ENCODE results near the gene MYO1F.
"Not testable (repeated sequence)": the region's sequence is repeated elsewhere in the genome, so short reads cannot be mapped to it uniquely, and the experiment has no call there.

The MYO1F gene

DNA sequence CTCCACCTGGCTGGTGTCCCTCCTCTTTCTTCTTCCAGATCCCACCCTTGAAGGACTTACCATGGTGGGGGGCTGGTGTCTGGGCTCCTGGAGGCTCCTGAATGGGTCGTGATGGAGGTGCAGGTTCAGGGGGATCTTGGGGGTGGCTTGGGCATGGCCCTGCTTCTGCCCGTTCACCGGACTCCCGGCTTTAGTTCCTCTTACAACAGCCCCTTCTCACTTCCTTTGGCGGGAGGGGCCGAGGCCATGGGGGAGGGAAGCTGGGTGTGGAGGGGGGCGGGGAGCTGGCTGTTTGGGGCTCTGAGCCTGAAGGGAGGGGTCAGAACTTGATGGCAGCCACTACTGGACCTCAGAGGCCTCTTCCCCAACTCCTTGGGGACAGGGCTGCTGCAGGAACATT, at the start of gene MYO1F:
MYO1F (minus strand) TSS at position 196 of the 400 bp plus-strand sequence; CDS start at position 63, 133 bp downstream.
- no peak for DNase-seq

GRCh38 chr19:8626842-8627241, 49.6 kb upstream of the MYO1F start:
- no peak for DNase-seq

- not testable (repeated sequence) for DNase-seq
Measured at GRCh38 chr19:8622886-8623285, 45.6 kb upstream of the MYO1F start.

- DNase-seq, result no peak
Measured at GRCh38 chr19:8618751-8619150, 41.5 kb upstream of the MYO1F start.

- DNase-seq, result no peak
Measured at GRCh38 chr19:8617984-8618383, 40.7 kb upstream of the MYO1F start.

GRCh38 chr19:8617325-8617724, 40.1 kb upstream of the MYO1F start:
- DNase-seq, result not testable (repeated sequence)

DNA sequence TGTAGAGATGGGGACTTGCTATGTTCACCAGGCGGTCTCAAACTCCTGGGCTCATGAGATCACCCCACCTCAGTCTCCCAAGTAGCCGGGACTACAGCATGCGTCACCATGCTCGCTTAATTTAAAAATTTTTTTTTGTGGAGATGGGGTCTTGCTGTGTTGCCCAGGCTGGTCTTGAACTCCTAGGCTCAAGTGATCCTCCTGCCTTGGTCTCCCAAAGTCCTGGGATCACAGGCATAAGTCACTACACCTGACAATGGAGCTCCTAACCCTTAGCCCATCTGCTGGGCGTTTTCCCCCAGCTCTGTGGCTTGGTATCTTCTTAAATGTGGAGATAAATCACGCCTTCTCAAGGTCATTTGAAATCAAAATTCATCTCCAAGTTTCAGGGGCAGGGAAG, 39.6 kb upstream of the MYO1F start:
- no peak for DNase-seq

GRCh38 chr19:8615813-8616596, 38.8 kb upstream of the MYO1F start:
- no peak for DNase-seq

DNA sequence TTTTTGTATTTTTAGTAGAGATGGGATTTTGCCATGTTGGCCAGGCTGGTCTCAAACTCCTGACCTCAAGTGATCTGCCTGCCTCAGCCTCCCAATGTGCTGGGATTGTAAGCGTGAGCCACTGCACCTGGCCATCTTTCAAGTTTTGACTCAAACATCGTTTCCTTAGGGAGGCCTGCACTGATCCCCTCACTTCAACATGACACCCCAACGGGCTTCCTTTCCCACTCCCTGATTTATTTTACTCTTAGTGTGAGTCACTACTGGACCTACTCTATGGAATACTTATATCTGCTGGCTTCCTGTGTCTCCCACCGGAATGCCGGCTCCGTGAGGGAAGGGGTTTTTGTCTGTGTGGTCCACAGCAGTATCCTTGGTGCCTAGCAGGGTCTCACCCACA, 37.8 kb upstream of the MYO1F start:
- DNase-seq, result no peak

GRCh38 chr19:8614455-8614854, 37.2 kb upstream of the MYO1F start:
- no peak for DNase-seq

- no peak for DNase-seq
Measured at GRCh38 chr19:8612807-8613171, 35.5 kb upstream of the MYO1F start.

DNA sequence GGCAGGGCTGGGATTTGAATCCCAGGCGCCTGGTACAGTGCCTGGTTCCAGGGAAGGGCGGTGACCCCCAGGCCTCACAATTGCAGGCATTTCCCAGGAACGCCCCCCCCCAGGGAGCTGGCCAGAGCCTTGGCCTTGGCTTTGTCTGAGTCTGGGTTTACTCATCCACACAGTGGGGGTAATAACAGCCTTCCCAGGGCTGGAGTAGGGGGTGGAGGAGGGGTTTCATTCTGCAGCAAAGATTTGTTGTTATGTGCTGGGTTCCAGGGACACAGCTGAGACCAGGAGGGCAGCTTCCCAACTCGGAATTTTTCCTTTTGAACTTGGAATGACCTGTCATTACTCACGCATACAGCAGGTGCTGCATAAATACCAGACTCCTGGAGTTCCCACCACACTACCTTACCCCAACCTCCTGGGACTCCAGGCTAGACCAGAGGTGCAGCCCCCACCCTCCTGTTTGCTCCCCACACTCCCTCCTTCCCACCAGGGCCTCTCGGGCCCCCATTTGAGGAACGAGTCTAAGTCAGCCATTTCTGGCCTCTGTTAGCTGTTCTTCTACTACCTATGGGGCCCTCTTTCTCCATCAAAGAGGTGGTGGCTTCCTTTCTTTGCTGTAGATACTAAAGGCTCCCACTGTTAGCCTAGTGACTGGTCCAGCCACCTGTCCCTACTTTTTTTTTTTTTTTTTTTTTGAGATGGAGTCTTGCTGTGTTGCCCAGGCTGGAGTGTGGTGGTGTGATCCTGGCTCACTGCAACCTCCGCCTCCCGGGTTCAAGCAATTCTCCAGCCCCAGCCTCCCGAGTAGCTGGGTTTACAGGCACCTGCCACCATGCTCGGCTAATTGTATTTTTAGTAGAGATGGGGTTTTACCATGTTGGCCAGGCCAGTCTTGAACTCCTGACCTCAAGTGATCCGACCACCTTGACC, 34.9 kb upstream of the MYO1F start:
- no peak for DNase-seq

- DNase-seq, result no peak
Measured at GRCh38 chr19:8611391-8611876, 34.2 kb upstream of the MYO1F start.

- no peak for DNase-seq
Measured at GRCh38 chr19:8610936-8611300, 33.7 kb upstream of the MYO1F start.

GRCh38 chr19:8610041-8610935, 33.0 kb upstream of the MYO1F start, which contains the start of gene ADAMTS10:
Gene ADAMTS10, minus strand, starts transcription at chr19:8610715. Its CDS starts 5,005 bp downstream, at chr19:8605710.
- no peak for DNase-seq

GRCh38 chr19:8609279-8610040, 32.2 kb upstream of the MYO1F start:
- no peak for DNase-seq

DNA sequence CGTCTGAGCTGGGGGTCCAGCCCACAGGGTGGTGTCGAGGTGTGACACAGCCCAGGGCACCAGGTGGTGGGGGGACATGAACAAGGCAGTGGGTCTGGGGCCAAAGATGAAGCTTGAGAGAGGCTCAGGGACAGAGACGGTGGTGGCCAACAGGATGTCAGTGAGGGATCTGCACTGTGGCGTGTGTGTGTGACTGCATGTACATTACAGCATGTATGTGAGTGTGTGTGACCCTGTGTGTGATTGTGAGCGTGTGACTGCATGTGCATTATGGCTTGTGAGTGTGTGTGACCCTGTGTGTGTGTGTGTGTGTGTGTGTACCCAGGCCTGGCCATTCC, 31.7 kb upstream of the MYO1F start:
- no peak for DNase-seq

DNA sequence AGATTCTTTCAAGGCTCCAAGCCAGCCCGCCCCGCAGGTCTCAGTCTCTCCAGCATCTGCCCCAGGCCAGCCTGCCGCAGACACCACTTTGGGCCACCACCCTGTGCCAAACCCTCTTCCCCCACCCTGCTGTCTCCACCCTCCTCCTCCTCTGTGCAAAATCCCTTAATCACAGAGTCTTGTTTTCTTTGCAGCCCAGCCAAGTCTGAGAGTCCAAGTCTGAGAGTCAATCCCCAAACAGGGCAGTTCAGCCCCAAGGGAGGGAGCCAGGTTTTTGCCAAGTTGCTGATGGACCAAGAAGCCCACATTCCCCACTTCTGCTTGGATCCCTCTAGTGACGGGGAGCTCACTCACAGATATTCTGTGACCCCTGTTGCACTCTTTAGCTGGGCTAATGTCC, 30.1 kb upstream of the MYO1F start:
- DNase-seq, result no peak

- no peak for DNase-seq
Measured at GRCh38 chr19:8605514-8605913, 28.3 kb upstream of the MYO1F start.

DNA sequence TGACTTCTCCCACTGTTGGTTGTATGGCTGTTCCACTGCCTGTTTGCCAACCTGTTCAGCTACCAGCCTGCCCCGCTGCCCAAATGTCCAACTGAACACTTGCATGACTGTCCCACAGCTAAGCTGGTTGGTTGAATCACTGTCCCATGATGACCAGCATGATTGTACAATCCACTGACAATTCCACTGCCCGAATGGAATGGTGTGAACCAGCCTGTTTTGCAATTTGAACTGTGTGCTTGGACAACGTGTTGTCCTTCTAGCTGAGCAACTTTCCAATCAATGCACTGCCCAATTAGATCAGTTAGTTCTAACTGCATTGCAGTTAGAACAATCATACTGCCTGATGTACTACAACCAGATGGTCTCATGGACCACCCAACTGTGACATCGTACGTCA, 24.6 kb upstream of the MYO1F start:
- DNase-seq, result no peak

GRCh38 chr19:8600816-8601215, 23.6 kb upstream of the MYO1F start:
- DNase-seq, result no peak

DNA sequence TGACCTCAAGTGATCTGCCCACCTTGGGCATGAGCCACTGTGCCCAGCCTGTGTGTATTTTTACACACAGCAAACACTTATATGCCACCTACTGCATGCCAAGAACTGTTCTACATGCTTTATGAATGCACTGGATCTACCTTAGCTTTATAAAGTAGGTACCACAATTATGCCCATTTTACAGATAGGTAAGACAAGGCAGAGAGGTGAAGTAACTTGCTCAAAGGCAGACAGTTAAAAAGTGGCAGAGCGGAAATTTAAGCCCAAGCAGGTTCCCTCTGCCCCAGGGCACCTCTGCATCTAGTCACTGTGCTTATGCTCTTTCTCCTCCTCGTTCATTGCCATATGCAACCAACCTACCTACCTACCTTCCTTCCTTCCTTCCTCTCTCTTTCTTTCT, 22.8 kb upstream of the MYO1F start:
- DNase-seq, result no peak

All from DMS 273 treated with DMSO at 0.1 percent for 48 hours (cell line).